LoVo (cell line): ENCODE results near the gene THOC3.
"Not testable (repeated sequence)": the region's sequence is repeated elsewhere in the genome, so short reads cannot be mapped to it uniquely, and the experiment has no call there.

Experiments
- DNase-seq: peaks from one replicate; pipeline ENCODE4 v3.0.0-alpha.2; 2016; ENCODE audit warnings: low spot score

The THOC3 gene

GRCh38 chr5:175940632-175941031 lies 27.5 kb downstream of the THOC3 start:
- not testable (repeated sequence) for DNase-seq

- DNase-seq, result not testable (repeated sequence)
Observed at GRCh38 chr5:175938489-175938888, 29.6 kb downstream of the THOC3 start.

GRCh38 chr5:175928752-175929151 lies 39.4 kb downstream of the THOC3 start:
- not testable (repeated sequence) for DNase-seq

GRCh38 chr5:175925106-175925505 lies 43.0 kb downstream of the THOC3 start:
- not testable (repeated sequence) for DNase-seq

- DNase-seq, result no peak
Observed at GRCh38 chr5:175922192-175922885, 45.8 kb downstream of the THOC3 start.

GRCh38 chr5:175921061-175921730 lies 46.9 kb downstream of the THOC3 start:
- no peak for DNase-seq

GRCh38 chr5:175920231-175920811 lies 47.8 kb downstream of the THOC3 start:
- no peak for DNase-seq

GRCh38 chr5:175915066-175916037 lies 52.8 kb downstream of the THOC3 start:
- DNase-seq, result not testable (repeated sequence)

GRCh38 chr5:175913835-175914672 lies 54.1 kb downstream of the THOC3 start:
- not testable (repeated sequence) for DNase-seq

GRCh38 chr5:175910072-175910471 lies 58.0 kb downstream of the THOC3 start:
- DNase-seq, result not testable (repeated sequence)
